ENCODE measurements around the gene LRRC55.

Gene LRRC55

GRCh38 chr11:57203882-57204480 is 22.2 kb downstream of the LRRC55 start:
- DNase-seq, result no peak

GRCh38 chr11:57205041-57205641 is 23.4 kb downstream of the LRRC55 start:
- DNase-seq, result no peak

GRCh38 chr11:57207168-57207567 is 25.4 kb downstream of the LRRC55 start:
- no peak for DNase-seq

- DNase-seq, result no peak
These were observed 29.0 kb downstream of the LRRC55 start for GRCh38 chr11:57210781-57211180.

GRCh38 chr11:57213342-57214097 is 31.8 kb downstream of the LRRC55 start:
- no peak for DNase-seq

- DNase-seq, result no peak
These were observed 32.3 kb downstream of the LRRC55 start for GRCh38 chr11:57214098-57214417.

- no peak for DNase-seq
These were observed 32.7 kb downstream of the LRRC55 start for GRCh38 chr11:57214494-57214893.

GRCh38 chr11:57216463-57216862 is 34.7 kb downstream of the LRRC55 start:
- no peak for DNase-seq

- no peak for DNase-seq
These were observed 35.3 kb downstream of the LRRC55 start for GRCh38 chr11:57217053-57217452.

- no peak for DNase-seq
These were observed 37.4 kb downstream of the LRRC55 start for GRCh38 chr11:57219021-57219627.

- DNase-seq, result no peak
These were observed 40.5 kb downstream of the LRRC55 start for GRCh38 chr11:57222239-57222638.

- no peak for DNase-seq
These were observed 41.8 kb downstream of the LRRC55 start for GRCh38 chr11:57223601-57224000.

- DNase-seq, result no peak
These were observed 42.4 kb downstream of the LRRC55 start for GRCh38 chr11:57224128-57224527.

- no peak for DNase-seq
These were observed 42.8 kb downstream of the LRRC55 start for GRCh38 chr11:57224537-57224936.

GRCh38 chr11:57228600-57228999 is 46.8 kb downstream of the LRRC55 start:
- DNase-seq, result no peak

- DNase-seq, result no peak
These were observed 48.6 kb downstream of the LRRC55 start for GRCh38 chr11:57230316-57230715.

GRCh38 chr11:57230791-57231538 is 49.2 kb downstream of the LRRC55 start:
- no peak for DNase-seq

- no peak for DNase-seq
These were observed 49.9 kb downstream of the LRRC55 start for GRCh38 chr11:57231539-57232253.

- no peak for DNase-seq
These were observed 51.9 kb downstream of the LRRC55 start for GRCh38 chr11:57233702-57234101.

GRCh38 chr11:57235761-57236703 is 54.3 kb downstream of the LRRC55 start:
- DNase-seq, result no peak

- DNase-seq, result no peak
These were observed 55.5 kb downstream of the LRRC55 start, which contains the start of gene APLNR for GRCh38 chr11:57237204-57237681. APLNR (minus strand) TSS chr11:57237250; CDS start chr11:57237004, 246 bp downstream.
